Left ventricle myocardium inferior (tissue), 1 donor: ENCODE data around the gene SNX25. TPM values are rescaled to one million over a fixed set of nuclear protein-coding genes. Genes with fewer than 3 reads are reported as not detected.

Experiments used
- DNase-seq: peaks from one replicate; pipeline ENCODE4 v3.0.0-alpha.2; 2020
- H3K27ac ChIP-seq: fragments of 200-600 bp; replicated peaks from 2 replicates; pipeline ENCODE4 v1.8.0; 2021
- H3K27me3 ChIP-seq: fragments of 200-600 bp; 2 replicates; pipeline ENCODE4 v1.8.0; 2021; ENCODE audit warnings: low read depth
- H3K36me3 ChIP-seq: fragments of 200-600 bp; 2 replicates; pipeline ENCODE4 v1.8.0; 2021
- H3K4me1 ChIP-seq: fragments of 200-600 bp; 2 replicates; pipeline ENCODE4 v1.8.0; 2021
- H3K4me3 ChIP-seq: fragments of 200-600 bp; 2 replicates; pipeline ENCODE4 v1.8.0; 2021; ENCODE audit warnings: mild to moderate bottlenecking, moderate library complexity
- H3K9me3 ChIP-seq: fragments of 200-600 bp; replicated peaks from 2 replicates; pipeline ENCODE4 v1.8.0; 2021
- intact Hi-C: fragments of 100-400 bp; cut with micrococcal nuclease; formaldehyde crosslinking; loops from one replicate; pipeline ENCODE4 v1.11.0; 2022
- long read RNA-seq: library from polyadenylated mRNA; unstranded; transcript quantifications from one replicate; pipeline ENCODE4 v2.0.0, GENCODE V29; 2021
- total RNA-seq: library from RNA; stranded (reverse); fragmentation: NEBNext Ultra II Directional; extraction: Animal tissue kit (Norgen Biotek cat#: 25700); gene quantifications from one replicate; pipeline ENCODE4 v1.2.1, GENCODE V29; 2021
- TF ChIP-seq, protein P1 (sequence below): fragments of 200-600 bp; IDR thresholded peaks from 2 replicates; pipeline ENCODE4 v1.8.0; 2021; ENCODE audit warnings: antibody characterized with exemption, mild to moderate bottlenecking, borderline replicate concordance
- donor health status: DM: no; HTN: yes; CAD: no; lungs with severe emphysema.

SNX25 gene
- total RNA-seq = 10.8 TPM
- long read RNA-seq, transcript SNX25-201 (19 exons, 3,264 nt) = major isoform, 41 of 52 reads
- long read RNA-seq, partial matches to known transcripts = 2 of 52 reads
- long read RNA-seq, other reads (novel, unspliced or antisense) = 9 of 52 reads

DNA sequence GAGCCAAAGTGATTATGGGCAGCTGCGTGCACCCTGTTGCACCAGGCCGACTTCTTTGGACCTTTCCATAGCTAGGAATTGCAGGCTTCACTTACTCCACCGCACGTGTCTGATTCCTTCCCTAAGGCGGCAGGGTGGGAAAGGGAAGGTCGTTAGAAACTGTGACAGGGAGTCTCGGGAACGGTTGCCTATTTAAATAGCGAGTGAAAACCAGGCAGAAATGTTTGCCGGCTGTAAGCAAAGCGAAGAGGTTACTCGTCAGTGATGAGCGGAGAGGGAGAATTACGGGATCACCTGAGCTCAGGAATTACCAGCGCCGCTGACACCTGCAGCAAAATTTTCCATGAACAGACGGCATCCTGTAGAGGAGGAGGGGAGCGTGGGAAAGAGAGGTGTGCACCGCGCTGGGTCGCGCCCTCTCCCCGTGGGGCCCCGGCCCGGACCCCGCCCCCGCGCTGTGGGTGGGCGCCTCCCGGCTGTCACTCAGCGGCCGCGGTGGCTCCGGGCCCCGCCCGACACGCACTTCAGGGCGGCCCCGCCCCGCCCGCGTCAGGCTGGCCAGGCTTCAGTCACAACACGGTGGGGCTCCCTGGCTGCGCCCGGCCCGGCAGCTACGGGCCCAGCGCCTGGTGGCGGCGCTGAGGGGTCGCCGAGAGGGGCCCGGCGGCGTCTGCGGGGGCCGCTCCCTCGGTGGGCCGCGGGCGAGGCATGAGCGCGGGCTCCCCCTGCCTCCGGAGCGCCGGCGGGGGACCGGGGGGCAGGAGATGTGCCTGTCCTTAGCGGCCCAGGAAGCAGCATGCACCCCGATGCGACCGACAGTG is at the start of gene SNX25:
SNX25 (plus strand) TSS at position 568 of the 821 bp plus-strand sequence; CDS start at position 797, 229 bp downstream.
- Histone ChIP-seq H3K27ac (peak within 1 kb of the TSS; percentile 90), H3K4me3 (peak within 1 kb of the TSS; percentile 81), H3K9me3 (no peaks in the 10 kb centered on the region), H3K36me3 (no peaks in the 10 kb centered on the region), H3K27me3 (no peaks in the 10 kb centered on the region), H3K4me1 (peaks cover 42% of the 10 kb centered on the region)
- intact Hi-C loops = no loop called here
- TF ChIP-seq, protein P1, sequence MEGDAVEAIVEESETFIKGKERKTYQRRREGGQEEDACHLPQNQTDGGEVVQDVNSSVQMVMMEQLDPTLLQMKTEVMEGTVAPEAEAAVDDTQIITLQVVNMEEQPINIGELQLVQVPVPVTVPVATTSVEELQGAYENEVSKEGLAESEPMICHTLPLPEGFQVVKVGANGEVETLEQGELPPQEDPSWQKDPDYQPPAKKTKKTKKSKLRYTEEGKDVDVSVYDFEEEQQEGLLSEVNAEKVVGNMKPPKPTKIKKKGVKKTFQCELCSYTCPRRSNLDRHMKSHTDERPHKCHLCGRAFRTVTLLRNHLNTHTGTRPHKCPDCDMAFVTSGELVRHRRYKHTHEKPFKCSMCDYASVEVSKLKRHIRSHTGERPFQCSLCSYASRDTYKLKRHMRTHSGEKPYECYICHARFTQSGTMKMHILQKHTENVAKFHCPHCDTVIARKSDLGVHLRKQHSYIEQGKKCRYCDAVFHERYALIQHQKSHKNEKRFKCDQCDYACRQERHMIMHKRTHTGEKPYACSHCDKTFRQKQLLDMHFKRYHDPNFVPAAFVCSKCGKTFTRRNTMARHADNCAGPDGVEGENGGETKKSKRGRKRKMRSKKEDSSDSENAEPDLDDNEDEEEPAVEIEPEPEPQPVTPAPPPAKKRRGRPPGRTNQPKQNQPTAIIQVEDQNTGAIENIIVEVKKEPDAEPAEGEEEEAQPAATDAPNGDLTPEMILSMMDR = peak; percentile 48
- peak; percentile 90 for DNase-seq

DNA sequence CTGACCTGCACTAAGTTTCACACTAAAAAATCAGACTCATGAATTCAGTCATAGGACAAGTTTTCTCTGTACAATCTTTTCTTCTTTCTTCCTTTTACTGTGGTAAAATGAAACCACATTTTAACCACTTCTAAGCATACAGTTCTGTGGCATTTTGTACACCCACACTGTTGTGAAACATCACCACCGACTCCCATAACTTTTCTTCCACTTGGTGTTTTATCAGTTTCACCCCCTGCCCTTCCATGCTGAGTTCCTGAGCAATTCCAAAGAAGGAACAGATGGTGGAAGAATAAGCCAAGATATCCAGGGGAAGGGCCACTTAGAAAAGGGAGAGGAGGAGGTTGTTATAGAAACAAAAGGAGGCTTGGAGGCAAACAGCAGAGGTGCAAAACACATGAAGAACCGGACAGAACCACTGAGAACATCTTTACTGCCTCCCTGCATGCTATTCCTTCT is 43.8 kb upstream of the SNX25 start:
- TF ChIP-seq, protein P1 = no peak
- Histone ChIP-seq H3K4me1 (peaks cover 7% of the 10 kb centered on the region), H3K9me3 (no peaks in the 10 kb centered on the region), H3K27me3 (no peaks in the 10 kb centered on the region), H3K36me3 (peaks cover 46% of the 10 kb centered on the region), H3K27ac (no peak overlapping the region), H3K4me3 (no peak overlapping the region)
- no peak for DNase-seq
- intact Hi-C loops = no loop called here

DNA sequence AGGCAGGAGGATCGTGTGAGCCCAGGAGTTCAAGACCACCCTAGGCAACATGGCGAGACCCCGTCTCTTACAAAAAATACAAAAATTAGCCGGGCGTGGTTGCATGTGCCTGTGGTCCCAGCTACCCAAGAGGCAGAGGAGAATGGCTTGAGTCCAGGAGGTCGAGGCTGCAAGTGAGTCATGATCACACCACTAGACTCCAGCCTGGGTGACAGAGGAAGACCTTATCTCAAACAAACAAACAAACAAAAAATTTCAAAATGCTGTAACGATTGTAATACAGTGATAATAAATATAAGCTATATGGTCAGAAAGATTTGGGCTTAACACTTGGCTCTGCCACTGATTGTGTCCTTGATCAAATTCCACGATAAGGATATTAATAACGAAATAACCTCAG is 42.2 kb upstream of the SNX25 start:
- no peak overlapping the region for H3K27ac ChIP-seq
- H3K36me3 ChIP-seq = peaks cover 41% of the 10 kb centered on the region
- TF ChIP-seq, protein P1 = no peak
- H3K4me3 ChIP-seq = no peak overlapping the region
- no peaks in the 10 kb centered on the region for H3K27me3 ChIP-seq
- H3K4me1 ChIP-seq = peaks cover 14% of the 10 kb centered on the region
- intact Hi-C loops = no loop called here
- no peaks in the 10 kb centered on the region for H3K9me3 ChIP-seq
- DNase-seq = no peak

DNA sequence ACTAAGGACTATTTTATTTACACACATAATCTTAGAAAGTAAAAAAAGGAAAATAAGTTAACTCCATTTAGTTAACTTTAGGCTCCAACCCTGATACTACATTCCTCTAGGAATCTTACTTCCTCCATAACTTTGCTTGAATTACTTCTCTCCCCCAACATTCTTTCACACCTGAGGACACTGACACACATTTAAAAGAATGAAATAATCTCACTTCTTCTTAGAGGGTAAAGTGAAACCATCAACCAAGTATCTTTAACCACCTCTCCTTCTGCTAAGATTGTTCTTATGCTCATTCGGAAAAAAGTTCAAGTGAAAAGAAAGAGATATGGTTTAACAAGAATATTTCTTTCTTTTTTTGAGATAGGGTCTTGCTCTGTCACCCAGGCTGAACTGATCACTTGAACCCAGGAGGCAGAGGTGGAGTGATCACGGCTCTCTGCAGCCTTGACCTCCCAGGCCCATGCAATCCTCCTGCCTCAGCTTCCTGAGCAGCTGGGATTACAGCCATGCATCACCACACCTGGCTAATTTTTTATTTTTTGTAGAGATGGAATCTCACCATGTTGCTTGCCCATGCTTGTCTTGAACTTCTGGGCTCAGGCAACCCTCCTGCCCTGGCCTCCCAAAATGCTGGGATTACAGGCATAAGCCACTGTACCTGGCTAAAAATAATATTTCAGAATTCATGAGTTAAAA is 37.9 kb upstream of the SNX25 start:
- H3K4me3 ChIP-seq = no peak overlapping the region
- TF ChIP-seq, protein P1 = no peak
- no peaks in the 10 kb centered on the region for H3K27me3 ChIP-seq
- peaks cover 42% of the 10 kb centered on the region for H3K36me3 ChIP-seq
- DNase-seq = no peak
- intact Hi-C loops = no loop called here
- H3K4me1 ChIP-seq = peaks cover 25% of the 10 kb centered on the region
- no peak overlapping the region for H3K27ac ChIP-seq
- H3K9me3 ChIP-seq = no peaks in the 10 kb centered on the region

DNA sequence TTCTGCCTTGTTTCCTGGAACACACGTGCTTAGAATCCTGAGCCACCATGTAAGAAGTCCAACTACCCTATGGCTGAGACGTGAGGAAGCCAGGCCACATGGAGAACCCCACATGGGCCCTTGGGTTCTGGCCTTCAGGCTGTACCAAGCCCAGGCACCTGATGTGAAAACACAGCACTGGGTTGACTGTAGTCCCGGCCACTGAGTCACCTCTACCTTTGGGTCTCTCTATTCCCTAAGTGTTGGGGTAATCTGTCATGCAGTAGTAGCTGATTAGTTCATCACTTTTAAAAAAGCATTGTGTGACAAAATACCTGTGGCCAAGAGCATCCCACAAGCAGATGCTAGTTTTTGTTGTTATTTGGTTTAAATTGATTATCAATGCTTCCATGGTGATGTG is 29.9 kb upstream of the SNX25 start:
- intact Hi-C loops = no loop called here
- DNase-seq = no peak
- Histone ChIP-seq H3K4me3 (no peak overlapping the region), H3K27me3 (no peaks in the 10 kb centered on the region), H3K36me3 (peaks cover 6% of the 10 kb centered on the region), H3K9me3 (no peaks in the 10 kb centered on the region), H3K27ac (no peak overlapping the region), H3K4me1 (peaks cover 10% of the 10 kb centered on the region)
- TF ChIP-seq, protein P1 = no peak
